Measurements from ENCODE around the gene LRGUK. TPM values are rescaled to one million over a fixed set of nuclear protein-coding genes. Genes with fewer than 3 reads are reported as not detected.
"Not testable (repeated sequence)": the region's sequence is repeated elsewhere in the genome, so short reads cannot be mapped to it uniquely, and the experiment has no call there.

LRGUK gene
- polyA plus RNA-seq, 1 experiment = 0.07 TPM

DNA sequence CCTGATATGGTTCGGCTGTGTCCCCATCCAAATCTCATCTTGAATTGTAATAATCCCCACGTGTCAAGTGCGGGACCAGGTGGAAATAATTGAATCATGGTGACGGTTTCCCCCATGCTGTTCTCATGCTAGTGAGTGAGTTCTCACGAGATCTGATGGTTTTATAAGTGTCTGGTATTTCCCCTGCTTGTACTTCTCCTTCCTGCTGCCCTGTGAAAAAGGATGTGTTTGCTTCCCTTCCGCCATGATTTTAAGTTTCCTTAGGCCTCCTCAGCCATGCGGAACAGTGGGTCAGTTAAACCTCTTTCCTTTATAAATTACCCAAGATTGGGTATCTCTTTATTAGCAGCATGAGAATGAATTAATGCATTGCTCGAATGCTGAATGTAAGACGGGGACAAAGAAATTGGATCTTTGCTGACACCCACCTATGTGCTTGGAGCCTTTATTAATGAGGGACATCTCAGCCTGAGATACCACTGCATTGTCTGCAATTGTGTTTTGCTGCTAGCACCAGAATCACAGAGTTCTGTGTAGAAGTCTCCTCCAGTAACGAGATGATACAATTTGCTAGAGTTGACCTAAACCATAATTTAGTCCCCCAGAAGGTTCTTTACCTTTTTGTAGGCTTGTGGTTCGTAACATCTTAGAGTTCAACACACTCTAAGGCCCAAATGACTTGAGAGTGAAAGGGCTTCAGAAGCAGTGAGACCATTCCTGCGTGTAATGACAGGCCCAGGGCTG, 160.9 kb downstream of the LRGUK start:
- Histone ChIP-seq H3K9me3 (ENCODE audit: control insufficient read depth, insufficient read depth, low read length) (no peaks in the 10 kb centered on the region), H3K27me3 (ENCODE audit: control insufficient read depth, insufficient read depth, low read length) (no peaks in the 10 kb centered on the region), H3K27ac (ENCODE audit: low read depth, low read length) (no peak overlapping the region), H3K4me3 (ENCODE audit: low read depth, low read length) (no peak overlapping the region)
- ChIA-PET POLR2A (no interaction called here), CTCF (no interaction called here)
- no peak for DNase-seq (ENCODE audit: low read depth, low spot score)
- TF ChIP-seq CTCF (IDR thresholded peaks at IDR 0.05; ENCODE audit: low read depth, low read length) = no peak

GRCh38 chr7:134289423-134289822, 162.3 kb downstream of the LRGUK start:
- ChIA-PET CTCF (interaction anchor here (0.8 kb wide), 1 partner anchor 148 kb away, joined by 3 read pairs; no protein-coding TSS in a partner anchor), POLR2A (no interaction called here)
- Histone ChIP-seq H3K27me3 (ENCODE audit: control insufficient read depth, insufficient read depth, low read length) (no peaks in the 10 kb centered on the region), H3K27ac (ENCODE audit: low read depth, low read length) (no peak overlapping the region), H3K4me3 (ENCODE audit: low read depth, low read length) (no peak overlapping the region), H3K9me3 (ENCODE audit: control insufficient read depth, insufficient read depth, low read length) (no peaks in the 10 kb centered on the region)
- DNase-seq (ENCODE audit: low read depth, low spot score) = no peak
- TF ChIP-seq CTCF (IDR thresholded peaks at IDR 0.05; ENCODE audit: low read depth, low read length) = no peak

DNA sequence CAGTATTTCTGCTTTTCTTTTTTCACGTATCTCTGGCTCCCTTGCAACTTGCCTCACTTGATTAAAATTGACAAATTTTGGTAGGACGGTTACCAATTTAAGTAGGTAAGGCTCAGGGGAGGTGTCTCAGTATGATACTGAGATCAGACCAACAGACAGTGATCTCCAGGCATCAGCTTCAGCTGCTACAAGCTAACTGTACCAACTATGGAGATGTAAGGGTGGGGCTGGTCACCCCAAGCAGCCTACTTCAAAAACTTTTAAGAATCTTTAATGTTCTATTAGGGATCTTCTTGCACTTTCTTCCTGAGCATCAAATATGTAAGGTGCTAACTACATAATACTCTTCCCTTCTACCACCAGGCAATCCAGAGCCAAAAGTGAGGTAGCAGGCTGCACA, 162.7 kb downstream of the LRGUK start:
- Histone ChIP-seq H3K4me3 (ENCODE audit: low read depth, low read length) (no peak overlapping the region), H3K27me3 (ENCODE audit: control insufficient read depth, insufficient read depth, low read length) (no peaks in the 10 kb centered on the region), H3K9me3 (ENCODE audit: control insufficient read depth, insufficient read depth, low read length) (no peaks in the 10 kb centered on the region), H3K27ac (ENCODE audit: low read depth, low read length) (no peak overlapping the region)
- ChIA-PET POLR2A (no interaction called here), CTCF (interaction anchor here (0.8 kb wide), 1 partner anchor 149 kb away, joined by 3 read pairs; no protein-coding TSS in a partner anchor)
- no peak for TF ChIP-seq CTCF (IDR thresholded peaks at IDR 0.05; ENCODE audit: low read depth, low read length)
- DNase-seq (ENCODE audit: low read depth, low spot score) = no peak

GRCh38 chr7:134290286-134290685, 163.1 kb downstream of the LRGUK start:
- Histone ChIP-seq H3K27me3 (ENCODE audit: control insufficient read depth, insufficient read depth, low read length) (no peaks in the 10 kb centered on the region), H3K27ac (ENCODE audit: low read depth, low read length) (no peak overlapping the region), H3K4me3 (ENCODE audit: low read depth, low read length) (no peak overlapping the region), H3K9me3 (ENCODE audit: control insufficient read depth, insufficient read depth, low read length) (no peaks in the 10 kb centered on the region)
- CTCF ChIA-PET = no interaction called here
- no peak for DNase-seq (ENCODE audit: low read depth, low spot score)
- TF ChIP-seq CTCF (IDR thresholded peaks at IDR 0.05; ENCODE audit: low read depth, low read length) = no peak
- POLR2A ChIA-PET = no interaction called here

GRCh38 chr7:134293002-134293740, 166.0 kb downstream of the LRGUK start:
- no peak for DNase-seq (ENCODE audit: low read depth, low spot score)
- TF ChIP-seq CTCF (IDR thresholded peaks at IDR 0.05; ENCODE audit: low read depth, low read length) = no peak
- ChIA-PET POLR2A (no interaction called here), CTCF (interaction anchor here (0.9 kb wide), 1 partner anchor 24 kb away, joined by 3 read pairs; no protein-coding TSS in a partner anchor)
- no peak overlapping the region for H3K4me3 ChIP-seq (ENCODE audit: low read depth, low read length)
- H3K9me3 ChIP-seq (ENCODE audit: control insufficient read depth, insufficient read depth, low read length) = no peaks in the 10 kb centered on the region
- H3K27me3 ChIP-seq (ENCODE audit: control insufficient read depth, insufficient read depth, low read length) = no peaks in the 10 kb centered on the region
- H3K27ac ChIP-seq (ENCODE audit: low read depth, low read length) = no peak overlapping the region

DNA sequence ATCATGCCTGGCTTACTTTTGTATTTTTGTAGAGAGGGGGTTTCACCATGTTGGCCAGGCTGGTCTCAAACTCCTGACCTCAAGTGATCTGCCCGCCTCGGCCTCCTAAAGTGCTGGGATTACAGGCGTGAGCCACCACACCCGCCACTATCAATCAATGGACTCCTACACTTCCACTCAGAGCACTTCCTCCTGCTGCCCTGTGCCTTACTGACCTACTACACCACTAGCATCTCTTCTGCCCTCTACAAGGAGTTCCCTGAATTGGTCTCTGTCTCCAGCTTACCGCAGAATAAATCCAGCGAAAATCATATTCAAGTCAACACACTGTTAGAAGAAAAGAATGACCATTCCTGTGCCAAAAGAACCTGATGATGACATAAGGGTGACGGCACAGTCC, 168.8 kb downstream of the LRGUK start:
- H3K9me3 ChIP-seq (ENCODE audit: control insufficient read depth, insufficient read depth, low read length); POLR2A ChIA-PET; H3K4me3 ChIP-seq (ENCODE audit: low read depth, low read length); H3K27me3 ChIP-seq (ENCODE audit: control insufficient read depth, insufficient read depth, low read length); DNase-seq (ENCODE audit: low read depth, low spot score); H3K27ac ChIP-seq (ENCODE audit: low read depth, low read length): not testable (repeated sequence)
- CTCF ChIA-PET = interaction anchor here (0.7 to 1.1 kb wide), 2 partner anchors 124 to 251 kb away, joined by 3 read pairs; no protein-coding TSS in a partner anchor

Measured in AG04450 (cell line).